OCI-M1 (cell line): ENCODE results near the gene ITGA2.
"Not testable (repeated sequence)": the region's sequence is repeated elsewhere in the genome, so short reads cannot be mapped to it uniquely, and the experiment has no call there.

Source experiments
- DNase-seq: peaks from one replicate; lab custom pipeline; 2025; lab: John Stamatoyannopoulos, UW

ITGA2 gene

GRCh38 chr5:53099546-53099945 lies 110.4 kb downstream of the ITGA2 start:
- DNase-seq = no peak

GRCh38 chr5:53100606-53101005 lies 111.5 kb downstream of the ITGA2 start:
- no peak for DNase-seq

GRCh38 chr5:53105611-53106300 lies 116.6 kb downstream of the ITGA2 start:
- no peak for DNase-seq

GRCh38 chr5:53109056-53109442 lies 119.9 kb downstream of the ITGA2 start:
- DNase-seq = peak; percentile 68

GRCh38 chr5:53109443-53110127 lies 120.4 kb downstream of the ITGA2 start, which contains the start of gene MOCS2:
TSS of gene MOCS2 (minus strand) at chr5:53109757. CDS start at chr5:53107174, 2,583 bp downstream.
- DNase-seq = peak; percentile 95

GRCh38 chr5:53110156-53110555 lies 121.0 kb downstream of the ITGA2 start:
- DNase-seq = no peak

GRCh38 chr5:53111139-53111538 lies 122.0 kb downstream of the ITGA2 start:
- no peak for DNase-seq

- DNase-seq = not testable (repeated sequence)
These were observed 123.2 kb downstream of the ITGA2 start for GRCh38 chr5:53112307-53112706.

- no peak for DNase-seq
These were observed 123.8 kb downstream of the ITGA2 start for GRCh38 chr5:53112909-53113308.

GRCh38 chr5:53113947-53114346 lies 124.8 kb downstream of the ITGA2 start:
- no peak for DNase-seq

- peak; percentile 30 for DNase-seq
These were observed 125.8 kb downstream of the ITGA2 start for GRCh38 chr5:53114988-53115387.

GRCh38 chr5:53116597-53116996 lies 127.4 kb downstream of the ITGA2 start:
- no peak for DNase-seq

GRCh38 chr5:53118879-53119278 lies 129.7 kb downstream of the ITGA2 start:
- DNase-seq = no peak

- no peak for DNase-seq
These were observed 131.0 kb downstream of the ITGA2 start for GRCh38 chr5:53120165-53120564.

- DNase-seq = peak; percentile 62
These were observed 134.6 kb downstream of the ITGA2 start for GRCh38 chr5:53123702-53124101.

- no peak for DNase-seq
These were observed 137.4 kb downstream of the ITGA2 start for GRCh38 chr5:53126521-53126920.

- DNase-seq = no peak
These were observed 138.0 kb downstream of the ITGA2 start for GRCh38 chr5:53127107-53127506.

- DNase-seq = no peak
These were observed 139.3 kb downstream of the ITGA2 start for GRCh38 chr5:53128481-53128880.

- no peak for DNase-seq
These were observed 141.1 kb downstream of the ITGA2 start for GRCh38 chr5:53130266-53130665.

- DNase-seq = peak; percentile 91
These were observed 143.9 kb downstream of the ITGA2 start for GRCh38 chr5:53133020-53133419.
